SK-N-SH (cell line): ENCODE results near the gene WNT3. TPM values are rescaled to one million over a fixed set of nuclear protein-coding genes. Genes with fewer than 3 reads are reported as not detected.
"Not testable (repeated sequence)": the region's sequence is repeated elsewhere in the genome, so short reads cannot be mapped to it uniquely, and the experiment has no call there.

Experiments used
- CTCF ChIA-PET: fragments of 300-600, 350-600 bp; formaldehyde crosslinking; extraction: SDS; loops from one replicate; lab custom pipeline; 2021; lab: Yijun Ruan, JAX
- POLR2A ChIA-PET: fragments of 350-600 bp; sonication (Branson Sonifier 250); formaldehyde crosslinking; extraction: SDS; loops from one replicate; lab custom pipeline; 2020; ENCODE audit warnings: antibody characterized with exemption, inconsistent platforms; lab: Yijun Ruan, JAX
- DNase-seq: peaks from one replicate; pipeline ENCODE4 v3.0.0; 2012
- H2AFZ ChIP-seq: fragments of 200-600 bp; sonication (generic); 2 replicates; pipeline ENCODE4 v1.8.1; 2016; ENCODE audit warnings: antibody characterized with exemption, mild to moderate bottlenecking, low read depth
- H3F3A ChIP-seq: fragments of 200-600 bp; sonication (generic); replicated peaks from 2 replicates; pipeline ENCODE3; 2016; ENCODE audit warnings: antibody characterized with exemption, mild to moderate bottlenecking; ENCODE audit not compliant: insufficient read depth
- H3K27ac ChIP-seq, 2 experiments: fragments of 200-500 bp in 1 of 2; fragments of 200-600 bp in 1 of 2; sonication (Bioruptor generic) in 1 of 2; sonication (generic), shearing (Covaris generic) in 1 of 2; 2 replicates each; pipeline versions ENCODE4 v1.5.1 to v1.6.1; 2014 to 2016; ENCODE audit warnings: low read depth in 2 of 2, inconsistent platforms in 1 of 2, low read length in 1 of 2, mild to moderate bottlenecking in 1 of 2, mixed read lengths in 1 of 2
- H3K27me3 ChIP-seq: fragments of 200-600 bp; sonication (generic), shearing (Covaris generic); 2 replicates; pipeline ENCODE4 v1.6.1; 2016; ENCODE audit warnings: mixed run types; ENCODE audit not compliant: insufficient read depth
- H3K36me3 ChIP-seq, 2 experiments: fragments of 200-500 bp in 1 of 2; fragments of 200-600 bp in 1 of 2; sonication (Bioruptor generic) in 1 of 2; sonication (generic) in 1 of 2; replicated peaks in 1 of 2; 2 replicates each; pipeline versions ENCODE3 to v1.5.1; 2014 to 2016; ENCODE audit warnings: low read length in 1 of 2, mild to moderate bottlenecking in 1 of 2; ENCODE audit not compliant: insufficient read depth in 2 of 2, control insufficient read depth in 1 of 2
- H3K4me1 ChIP-seq, 2 experiments: fragments of 200-500 bp in 1 of 2; fragments of 200-600 bp in 1 of 2; sonication (Bioruptor generic) in 1 of 2; sonication (generic), shearing (Covaris generic) in 1 of 2; 2 replicates each; pipeline versions ENCODE4 v1.5.1 to v1.6.1; 2014 to 2016; ENCODE audit warnings: low read depth in 1 of 2, low read length in 1 of 2, mixed run types in 1 of 2; ENCODE audit not compliant: insufficient read depth in 2 of 2, control insufficient read depth in 1 of 2
- H3K4me2 ChIP-seq: fragments of 200-600 bp; sonication (generic), shearing (Covaris generic); 2 replicates; pipeline ENCODE4 v1.6.1; 2017; ENCODE audit warnings: mixed run types
- H3K4me3 ChIP-seq, 2 experiments: fragments of 200-500 bp in 1 of 2; fragments of 200-600 bp in 1 of 2; sonication (Bioruptor generic) in 1 of 2; sonication (generic), shearing (Covaris generic) in 1 of 2; 2 replicates each; pipeline versions ENCODE4 v1.5.1 to v1.8.1; 2014 to 2016; ENCODE audit warnings: low read depth in 2 of 2, inconsistent platforms in 1 of 2, low read length in 1 of 2, mild to moderate bottlenecking in 1 of 2, mixed read lengths in 1 of 2, moderate library complexity in 1 of 2
- H3K79me2 ChIP-seq: fragments of 200-600 bp; sonication (generic); 2 replicates; pipeline ENCODE4 v1.8.1; 2017; ENCODE audit warnings: mild to moderate bottlenecking; ENCODE audit not compliant: insufficient read depth
- H3K9ac ChIP-seq: fragments of 200-600 bp; sonication (generic); 2 replicates; pipeline ENCODE4 v1.6.1; 2017; ENCODE audit warnings: mixed run types
- H3K9me2 ChIP-seq: fragments of 200-600 bp; sonication (generic); 2 replicates; pipeline ENCODE4 v1.6.1; 2017; ENCODE audit warnings: mixed run types
- H3K9me3 ChIP-seq: fragments of 200-600 bp; sonication (generic); 2 replicates; pipeline ENCODE4 v1.6.1; 2017; ENCODE audit warnings: mixed run types, mild to moderate bottlenecking, moderate library complexity
- H4K20me1 ChIP-seq: fragments of 200-600 bp; sonication (generic); 2 replicates; pipeline ENCODE4 v1.6.1; 2017; ENCODE audit warnings: mild to moderate bottlenecking, mixed run types; ENCODE audit not compliant: insufficient read depth
- FOSL2 ChIP-seq: IDR thresholded peaks from 2 replicates; pipeline ENCODE4 v1.4.0; 2012; ENCODE audit warnings: low read depth, mild to moderate bottlenecking, moderate library complexity, borderline replicate concordance
- FOXJ3 ChIP-seq: sonication (generic); formaldehyde crosslinking; IDR thresholded peaks from 2 replicates; pipeline ENCODE4 v1.5.1; 2020; ENCODE audit warnings: mild to moderate bottlenecking, missing genetic modification reagents
- GABPA ChIP-seq: IDR thresholded peaks from 2 replicates; pipeline ENCODE4 v1.4.0; 2012; ENCODE audit warnings: low read depth, mild to moderate bottlenecking
- GATA2 ChIP-seq: sonication (generic); formaldehyde crosslinking; IDR thresholded peaks from 2 replicates; pipeline ENCODE4 v1.5.0; 2020; ENCODE audit warnings: mild to moderate bottlenecking, missing genetic modification reagents
- MXI1 ChIP-seq: IDR thresholded peaks from 2 replicates; pipeline ENCODE4 v1.6.1; 2012; ENCODE audit warnings: mild to moderate bottlenecking, low read depth, low read length, improper control_type of control experiment
- NFIC ChIP-seq: IDR thresholded peaks from 2 replicates; pipeline ENCODE4 v1.4.0; 2012; ENCODE audit warnings: borderline replicate concordance
- RCOR1 ChIP-seq: fragments of 150-350 bp; IDR thresholded peaks from 2 replicates; pipeline ENCODE4 v1.6.1; 2017; ENCODE audit warnings: antibody characterized with exemption, low read length
- TAF1 ChIP-seq: IDR thresholded peaks from 2 replicates; pipeline ENCODE4 v1.6.1; 2012; ENCODE audit warnings: low read depth, mild to moderate bottlenecking, low read length, moderate library complexity, borderline replicate concordance
- YY1 ChIP-seq: IDR thresholded peaks from 2 replicates; pipeline ENCODE4 v1.4.0; 2012; ENCODE audit warnings: low read depth, mild to moderate bottlenecking
- WGBS: methylation state at CpG from one replicate; pipeline ENCODE4 v1.1.6; 2017; ENCODE audit warnings: low lambda C conversion rate; 5-methylcytosine and 5-hydroxymethylcytosine counted together
- polyA plus RNA-seq, 3 experiments: library from polyadenylated mRNA; depleted of rRNA; stranded (reverse); fragments of >200 nt; gene quantifications; 2 replicates each; pipeline ENCODE4 v1.2.3, GENCODE V29; 2012
- TF ChIP-seq, protein P1 (sequence below): IDR thresholded peaks from 2 replicates; pipeline ENCODE4 v1.4.0; 2012; ENCODE audit warnings: low read depth
- TF ChIP-seq, protein P2 (sequence below): IDR thresholded peaks from 2 replicates; pipeline ENCODE4; 2012
- TF ChIP-seq, protein P3 (sequence below): IDR thresholded peaks from 2 replicates; pipeline ENCODE4 v1.4.0; 2012; ENCODE audit warnings: low read depth, borderline replicate concordance
- TF ChIP-seq, protein P4 (sequence below): IDR thresholded peaks from 2 replicates; pipeline ENCODE4 v1.6.1; 2012; ENCODE audit warnings: mild to moderate bottlenecking, low read depth, low read length, moderate library complexity

Gene WNT3
- polyA plus RNA-seq, 1 of the 3 experiments (the other 2 are of a cell fraction): 5.3 TPM

DNA sequence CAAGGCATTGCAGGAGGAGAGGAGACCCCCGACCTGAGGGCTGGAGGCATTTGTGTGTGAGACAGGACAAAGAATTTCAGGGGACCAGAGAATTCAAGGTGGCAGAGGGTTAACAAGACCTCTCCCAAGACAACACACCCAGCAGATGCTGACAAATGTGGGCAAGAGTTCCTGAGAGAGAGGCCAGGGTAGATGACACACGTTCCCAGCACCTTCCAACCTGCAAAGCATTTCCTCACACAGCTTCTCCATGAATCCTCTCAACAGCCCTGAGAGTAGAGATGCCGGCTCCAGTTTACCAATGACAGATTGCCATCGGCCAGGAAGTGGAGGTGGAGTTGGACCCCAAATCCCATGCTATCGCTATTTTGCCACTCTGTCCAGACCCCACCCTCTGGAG is 25.0 kb downstream of the WNT3 start:
- CTCF ChIA-PET: interaction anchor here (0.7 to 1.1 kb wide), 3 partner anchors 42 to 150 kb away, joined by 3 to 4 read pairs (median 3); no protein-coding TSS in a partner anchor
- Histone ChIP-seq H3K4me2 (no peak overlapping the region), H3K36me3 (no peaks in the 10 kb centered on the region), H4K20me1 (no peaks in the 10 kb centered on the region), H3K4me3 (no peak overlapping the region), H3K4me1 (no peaks in the 10 kb centered on the region), H3K27ac (no peak overlapping the region), H3K9ac (no peak overlapping the region), H3K79me2 (no peaks in the 10 kb centered on the region), H3F3A (no peaks in the 10 kb centered on the region), H2AFZ (no peak overlapping the region), H3K9me3 (no peaks in the 10 kb centered on the region), H3K27me3 (peaks cover 16% of the 10 kb centered on the region; the same call in 1 of the 2 replicates), H3K9me2 (no peaks in the 10 kb centered on the region)
- POLR2A ChIA-PET: no interaction called here
- no peak for TF ChIP-seq GABPA
- TF ChIP-seq, protein P1, sequence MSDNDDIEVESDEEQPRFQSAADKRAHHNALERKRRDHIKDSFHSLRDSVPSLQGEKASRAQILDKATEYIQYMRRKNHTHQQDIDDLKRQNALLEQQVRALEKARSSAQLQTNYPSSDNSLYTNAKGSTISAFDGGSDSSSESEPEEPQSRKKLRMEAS: no peak
- TF ChIP-seq FOXJ3: no peak
- TF ChIP-seq FOSL2: no peak
- TF ChIP-seq, protein P2, sequence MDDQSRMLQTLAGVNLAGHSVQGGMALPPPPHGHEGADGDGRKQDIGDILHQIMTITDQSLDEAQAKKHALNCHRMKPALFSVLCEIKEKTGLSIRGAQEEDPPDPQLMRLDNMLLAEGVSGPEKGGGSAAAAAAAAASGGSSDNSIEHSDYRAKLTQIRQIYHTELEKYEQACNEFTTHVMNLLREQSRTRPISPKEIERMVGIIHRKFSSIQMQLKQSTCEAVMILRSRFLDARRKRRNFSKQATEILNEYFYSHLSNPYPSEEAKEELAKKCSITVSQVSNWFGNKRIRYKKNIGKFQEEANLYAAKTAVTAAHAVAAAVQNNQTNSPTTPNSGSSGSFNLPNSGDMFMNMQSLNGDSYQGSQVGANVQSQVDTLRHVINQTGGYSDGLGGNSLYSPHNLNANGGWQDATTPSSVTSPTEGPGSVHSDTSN: no peak
- TF ChIP-seq NFIC: no peak
- no peak for TF ChIP-seq YY1
- TF ChIP-seq TAF1: no peak
- no peak for TF ChIP-seq MXI1
- WGBS: 64% methylated on average over 5 of the region's 5 CpGs
- DNase-seq: no peak

DNA sequence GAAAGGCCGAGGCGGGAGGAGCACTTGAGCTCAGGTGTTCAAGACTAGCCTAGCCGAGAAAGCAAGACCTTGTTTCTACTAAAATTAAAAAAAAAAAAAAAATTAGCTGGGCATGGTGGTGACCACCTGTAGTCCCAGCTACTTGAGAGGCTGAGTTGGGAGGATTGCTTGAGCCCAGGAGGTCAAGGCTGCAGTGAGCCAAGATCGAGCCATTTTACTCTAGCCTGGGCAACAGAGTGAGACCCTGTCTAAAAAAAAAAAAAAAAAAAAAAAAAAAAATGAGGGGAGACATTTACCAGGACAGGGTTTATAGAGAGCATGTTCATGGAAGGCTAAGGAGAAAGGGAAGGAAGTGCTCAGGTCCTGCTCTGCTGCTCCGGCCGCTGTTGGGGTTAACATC is 25.5 kb downstream of the WNT3 start:
- CTCF ChIA-PET: interaction anchor here (1.1 kb wide), 2 partner anchors 43 to 150 kb away, joined by 3 to 4 read pairs; no protein-coding TSS in a partner anchor
- POLR2A ChIA-PET, H3K79me2 ChIP-seq, H3K36me3 ChIP-seq, H3K4me3 ChIP-seq, H3K9me2 ChIP-seq, H2AFZ ChIP-seq, H3F3A ChIP-seq, H3K4me2 ChIP-seq, H4K20me1 ChIP-seq, DNase-seq, H3K27ac ChIP-seq, H3K4me1 ChIP-seq, H3K9ac ChIP-seq, H3K9me3 ChIP-seq: not testable (repeated sequence)
- H3K27me3 ChIP-seq: peaks cover 16% of the 10 kb centered on the region; the same call in 1 of the 2 replicates
- 96% methylated on average over 6 of the region's 6 CpGs for WGBS

DNA sequence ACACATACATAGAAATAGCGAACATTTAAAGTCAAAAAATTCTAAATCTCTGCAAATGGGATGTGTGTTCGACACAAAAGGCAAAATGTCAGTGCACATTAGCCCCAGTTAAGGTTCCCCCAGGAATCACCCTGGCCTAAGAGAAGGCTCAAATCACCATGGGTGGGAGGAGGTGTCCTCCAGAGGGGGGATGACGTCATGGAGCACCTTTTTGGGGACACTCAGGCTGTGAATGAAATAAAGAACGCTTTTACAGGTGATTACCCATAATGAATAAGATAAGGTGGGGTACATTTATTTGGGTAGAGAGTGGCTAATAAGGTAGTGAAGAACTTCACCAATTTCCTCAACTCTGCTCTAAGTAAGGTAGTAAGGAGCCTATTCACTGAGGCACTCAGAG is 26.4 kb downstream of the WNT3 start:
- Histone ChIP-seq H4K20me1 (no peaks in the 10 kb centered on the region), H2AFZ (no peak overlapping the region), H3K9ac (no peak overlapping the region), H3F3A (no peaks in the 10 kb centered on the region), H3K4me3 (no peak overlapping the region), H3K4me2 (no peak overlapping the region), H3K9me3 (no peaks in the 10 kb centered on the region), H3K9me2 (no peaks in the 10 kb centered on the region), H3K36me3 (no peaks in the 10 kb centered on the region), H3K27me3 (peaks cover 16% of the 10 kb centered on the region; the same call in 1 of the 2 replicates), H3K79me2 (no peaks in the 10 kb centered on the region), H3K4me1 (no peaks in the 10 kb centered on the region), H3K27ac (no peak overlapping the region)
- POLR2A ChIA-PET: no interaction called here
- WGBS: 68% methylated on average over 4 of the region's 4 CpGs
- CTCF ChIA-PET: interaction anchor here (11.4 kb wide), 1 partner anchor 42 kb away, joined by 76 read pairs; no protein-coding TSS in a partner anchor
- no peak for DNase-seq
- TF ChIP-seq, protein P2: no peak
- no peak for TF ChIP-seq GATA2
- TF ChIP-seq, protein P3, sequence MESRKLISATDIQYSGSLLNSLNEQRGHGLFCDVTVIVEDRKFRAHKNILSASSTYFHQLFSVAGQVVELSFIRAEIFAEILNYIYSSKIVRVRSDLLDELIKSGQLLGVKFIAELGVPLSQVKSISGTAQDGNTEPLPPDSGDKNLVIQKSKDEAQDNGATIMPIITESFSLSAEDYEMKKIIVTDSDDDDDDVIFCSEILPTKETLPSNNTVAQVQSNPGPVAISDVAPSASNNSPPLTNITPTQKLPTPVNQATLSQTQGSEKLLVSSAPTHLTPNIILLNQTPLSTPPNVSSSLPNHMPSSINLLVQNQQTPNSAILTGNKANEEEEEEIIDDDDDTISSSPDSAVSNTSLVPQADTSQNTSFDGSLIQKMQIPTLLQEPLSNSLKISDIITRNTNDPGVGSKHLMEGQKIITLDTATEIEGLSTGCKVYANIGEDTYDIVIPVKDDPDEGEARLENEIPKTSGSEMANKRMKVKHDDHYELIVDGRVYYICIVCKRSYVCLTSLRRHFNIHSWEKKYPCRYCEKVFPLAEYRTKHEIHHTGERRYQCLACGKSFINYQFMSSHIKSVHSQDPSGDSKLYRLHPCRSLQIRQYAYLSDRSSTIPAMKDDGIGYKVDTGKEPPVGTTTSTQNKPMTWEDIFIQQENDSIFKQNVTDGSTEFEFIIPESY: no peak
- TF ChIP-seq FOSL2: no peak
- TF ChIP-seq, protein P4, sequence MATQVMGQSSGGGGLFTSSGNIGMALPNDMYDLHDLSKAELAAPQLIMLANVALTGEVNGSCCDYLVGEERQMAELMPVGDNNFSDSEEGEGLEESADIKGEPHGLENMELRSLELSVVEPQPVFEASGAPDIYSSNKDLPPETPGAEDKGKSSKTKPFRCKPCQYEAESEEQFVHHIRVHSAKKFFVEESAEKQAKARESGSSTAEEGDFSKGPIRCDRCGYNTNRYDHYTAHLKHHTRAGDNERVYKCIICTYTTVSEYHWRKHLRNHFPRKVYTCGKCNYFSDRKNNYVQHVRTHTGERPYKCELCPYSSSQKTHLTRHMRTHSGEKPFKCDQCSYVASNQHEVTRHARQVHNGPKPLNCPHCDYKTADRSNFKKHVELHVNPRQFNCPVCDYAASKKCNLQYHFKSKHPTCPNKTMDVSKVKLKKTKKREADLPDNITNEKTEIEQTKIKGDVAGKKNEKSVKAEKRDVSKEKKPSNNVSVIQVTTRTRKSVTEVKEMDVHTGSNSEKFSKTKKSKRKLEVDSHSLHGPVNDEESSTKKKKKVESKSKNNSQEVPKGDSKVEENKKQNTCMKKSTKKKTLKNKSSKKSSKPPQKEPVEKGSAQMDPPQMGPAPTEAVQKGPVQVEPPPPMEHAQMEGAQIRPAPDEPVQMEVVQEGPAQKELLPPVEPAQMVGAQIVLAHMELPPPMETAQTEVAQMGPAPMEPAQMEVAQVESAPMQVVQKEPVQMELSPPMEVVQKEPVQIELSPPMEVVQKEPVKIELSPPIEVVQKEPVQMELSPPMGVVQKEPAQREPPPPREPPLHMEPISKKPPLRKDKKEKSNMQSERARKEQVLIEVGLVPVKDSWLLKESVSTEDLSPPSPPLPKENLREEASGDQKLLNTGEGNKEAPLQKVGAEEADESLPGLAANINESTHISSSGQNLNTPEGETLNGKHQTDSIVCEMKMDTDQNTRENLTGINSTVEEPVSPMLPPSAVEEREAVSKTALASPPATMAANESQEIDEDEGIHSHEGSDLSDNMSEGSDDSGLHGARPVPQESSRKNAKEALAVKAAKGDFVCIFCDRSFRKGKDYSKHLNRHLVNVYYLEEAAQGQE: no peak
- no peak for TF ChIP-seq NFIC
- no peak for TF ChIP-seq RCOR1
